ENCODE measurements around the gene INTS4. TPM values are rescaled to one million over a fixed set of nuclear protein-coding genes. Genes with fewer than 3 reads are reported as not detected.

Gene INTS4
- polyA plus RNA-seq, 1 experiment, result 18.9 TPM

DNA sequence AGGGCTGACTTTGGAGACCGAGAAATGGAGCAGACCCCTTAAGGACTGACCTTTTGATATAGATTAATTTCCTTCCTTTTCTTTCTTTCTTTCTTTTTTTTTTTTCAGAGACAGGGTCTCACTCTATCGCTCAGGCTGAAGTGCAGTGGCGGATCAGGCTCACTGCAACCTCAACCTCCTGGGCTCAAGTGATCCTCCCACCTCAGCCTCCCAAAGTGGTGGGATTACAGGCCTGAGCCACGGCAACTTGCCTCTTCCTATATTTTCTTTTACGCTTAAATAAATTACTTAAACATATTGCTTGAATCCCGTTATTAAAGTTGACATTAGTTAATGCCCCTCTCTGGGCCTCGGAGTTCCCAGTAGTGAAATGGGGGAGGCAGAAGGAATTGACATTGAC is 29.0 kb upstream of the INTS4 start:
- H3K36me3 ChIP-seq (ENCODE audit: control insufficient read depth, insufficient read depth, low read length), result no peaks in the 10 kb centered on the region
- DNase-seq (ENCODE audit: low read depth), result no peak
- ChIA-PET POLR2A (no interaction called here), CTCF (no interaction called here)
- H3K4me3 ChIP-seq (ENCODE audit: low read depth, low read length), result peak overlapping the region; percentile 43
- TF ChIP-seq CTCF (IDR thresholded peaks at IDR 0.05; ENCODE audit: insufficient read depth, low read depth, low read length), result no peak
- no peaks in the 10 kb centered on the region for H3K27me3 ChIP-seq (ENCODE audit: control insufficient read depth, insufficient read depth, low read length)

DNA sequence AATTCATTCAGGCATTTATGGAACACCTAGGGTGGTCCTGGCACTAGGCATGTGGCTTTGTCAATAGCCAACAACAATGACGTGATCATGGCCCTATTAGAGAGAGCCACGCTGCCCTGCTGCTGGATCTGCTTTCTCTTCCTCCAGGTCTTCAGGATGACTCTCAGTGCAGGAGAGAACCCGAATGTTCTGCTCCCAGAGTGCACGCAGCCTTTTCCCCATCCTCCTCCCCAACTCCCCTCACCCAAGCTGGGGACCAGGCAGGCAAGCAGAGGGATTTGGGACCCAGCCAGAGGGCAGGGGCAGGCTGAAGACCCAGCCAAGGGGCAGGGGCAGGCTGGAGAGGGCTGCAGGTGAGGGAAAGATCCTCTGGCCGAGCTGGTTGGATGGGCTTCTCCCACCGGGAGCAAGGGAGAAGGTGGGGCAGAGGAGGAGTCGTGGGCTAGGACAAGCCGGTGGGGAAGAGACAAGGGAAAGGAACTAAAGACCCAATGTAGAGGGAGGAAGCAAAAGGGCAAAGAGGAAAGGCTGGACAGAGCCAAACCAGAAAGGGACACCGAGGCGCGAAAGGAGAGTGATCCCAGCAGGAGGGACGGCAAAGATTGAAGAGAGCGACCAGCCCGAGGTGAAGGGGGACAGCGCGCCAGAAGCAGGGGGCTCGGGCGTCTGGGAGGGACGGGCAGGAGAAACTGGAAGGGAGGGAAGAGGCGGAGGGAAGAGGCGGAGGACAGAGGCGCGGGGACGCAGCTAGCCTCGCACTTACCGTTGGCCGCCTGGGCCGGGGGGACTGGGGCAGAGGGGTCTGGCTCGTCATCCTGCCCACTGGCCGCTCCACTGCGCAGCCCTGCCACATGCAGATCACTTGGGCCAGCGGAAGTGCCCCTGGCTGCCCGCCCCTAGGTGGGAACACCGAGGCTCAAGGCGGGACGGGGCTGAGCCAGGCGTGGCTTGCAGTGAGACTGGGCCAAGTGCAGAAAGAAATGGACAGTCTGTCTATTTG is 28.2 kb upstream of the INTS4 start, which contains the start of gene KCTD14:
TSS of gene KCTD14 (minus strand) at position 880 of the 1,000 bp plus-strand sequence. CDS start at position 853, 27 bp downstream.
- H3K27me3 ChIP-seq (ENCODE audit: control insufficient read depth, insufficient read depth, low read length), result no peaks in the 10 kb centered on the region
- POLR2A ChIA-PET, result no interaction called here
- DNase-seq (ENCODE audit: low read depth), result no peak
- peak within 1 kb of the TSS; percentile 43 for H3K4me3 ChIP-seq (ENCODE audit: low read depth, low read length)
- CTCF ChIA-PET, result no interaction called here
- TF ChIP-seq CTCF (IDR thresholded peaks at IDR 0.05; ENCODE audit: insufficient read depth, low read depth, low read length), result no peak
- no peaks in the 10 kb centered on the region for H3K36me3 ChIP-seq (ENCODE audit: control insufficient read depth, insufficient read depth, low read length)

- POLR2A ChIA-PET, result interaction anchor here (1.2 kb wide), 1 partner anchor 18 kb away, joined by 3 read pairs; no protein-coding TSS in a partner anchor
- CTCF ChIA-PET, result interaction anchor here (1.0 kb wide), 1 partner anchor 12 kb away, joined by 3 read pairs; no protein-coding TSS in a partner anchor
- Histone ChIP-seq H3K27me3 (ENCODE audit: control insufficient read depth, insufficient read depth, low read length) (no peaks in the 10 kb centered on the region), H3K4me3 (ENCODE audit: low read depth, low read length) (no peak overlapping the region), H3K36me3 (ENCODE audit: control insufficient read depth, insufficient read depth, low read length) (no peaks in the 10 kb centered on the region)
- no peak for DNase-seq (ENCODE audit: low read depth)
- no peak for TF ChIP-seq CTCF (IDR thresholded peaks at IDR 0.05; ENCODE audit: insufficient read depth, low read depth, low read length)
Measured at GRCh38 chr11:78021611-78022010, 27.1 kb upstream of the INTS4 start.

- POLR2A ChIA-PET, result interaction anchor here (0.6 kb wide), 1 partner anchor 34 kb away, joined by 3 read pairs; no protein-coding TSS in a partner anchor
- no peak for DNase-seq (ENCODE audit: low read depth)
- CTCF ChIA-PET, result interaction anchor here (1.0 to 1.1 kb wide), 2 partner anchors 12 to 26 kb away, joined by 3 to 4 read pairs; no protein-coding TSS in a partner anchor
- Histone ChIP-seq H3K4me3 (ENCODE audit: low read depth, low read length) (no peak overlapping the region), H3K27me3 (ENCODE audit: control insufficient read depth, insufficient read depth, low read length) (no peaks in the 10 kb centered on the region), H3K36me3 (ENCODE audit: control insufficient read depth, insufficient read depth, low read length) (no peaks in the 10 kb centered on the region)
- TF ChIP-seq CTCF (IDR thresholded peaks at IDR 0.05; ENCODE audit: insufficient read depth, low read depth, low read length), result no peak
Measured at GRCh38 chr11:78020246-78020645, 25.8 kb upstream of the INTS4 start.

DNA sequence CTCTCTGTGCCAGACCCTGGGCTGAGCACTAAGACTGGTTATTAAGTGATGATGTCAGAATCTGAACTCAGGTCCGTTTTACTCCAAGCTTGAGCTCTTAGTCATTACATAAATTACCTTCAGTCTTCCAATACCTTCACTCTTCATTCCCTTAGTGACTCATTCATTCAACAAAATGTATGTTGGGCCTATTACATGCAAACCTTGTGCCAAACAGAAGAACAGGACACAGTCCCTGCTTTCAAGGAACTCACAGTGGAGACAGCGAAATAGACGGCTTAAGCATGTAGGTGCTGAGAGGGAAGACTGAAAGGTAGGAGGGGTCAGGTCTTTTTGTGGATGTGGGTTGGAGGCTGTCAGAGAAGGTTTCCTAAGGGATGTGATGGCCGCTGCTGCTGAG is 25.3 kb upstream of the INTS4 start:
- H3K4me3 ChIP-seq (ENCODE audit: low read depth, low read length), result no peak overlapping the region
- H3K27me3 ChIP-seq (ENCODE audit: control insufficient read depth, insufficient read depth, low read length), result no peaks in the 10 kb centered on the region
- H3K36me3 ChIP-seq (ENCODE audit: control insufficient read depth, insufficient read depth, low read length), result no peaks in the 10 kb centered on the region
- no peak for DNase-seq (ENCODE audit: low read depth)
- no peak for TF ChIP-seq CTCF (IDR thresholded peaks at IDR 0.05; ENCODE audit: insufficient read depth, low read depth, low read length)
- CTCF ChIA-PET, result no interaction called here
- POLR2A ChIA-PET, result no interaction called here

Measured in BJ (cell line).